HS-27A (cell line): ENCODE results near the gene DDT.
"Not testable (repeated sequence)": the region's sequence is repeated elsewhere in the genome, so short reads cannot be mapped to it uniquely, and the experiment has no call there.

Experiments
- DNase-seq: peaks from one replicate; pipeline ENCODE4 v3.0.0-alpha.2; 2012; ENCODE audit warnings: low read depth, missing footprints

DDT gene

GRCh38 chr22:23952794-23953405 lies 21.3 kb downstream of the DDT start:
- DNase-seq: not testable (repeated sequence)

GRCh38 chr22:23951383-23951782 lies 22.9 kb downstream of the DDT start:
- DNase-seq: not testable (repeated sequence)

- DNase-seq: not testable (repeated sequence)
Measured at GRCh38 chr22:23949764-23950163, 24.5 kb downstream of the DDT start.

- DNase-seq: not testable (repeated sequence)
Measured at GRCh38 chr22:23947391-23947790, 26.9 kb downstream of the DDT start.

- not testable (repeated sequence) for DNase-seq
Measured at GRCh38 chr22:23940166-23940565, 34.1 kb downstream of the DDT start.

- DNase-seq: no peak
Measured at GRCh38 chr22:23939017-23939357, 35.3 kb downstream of the DDT start.

GRCh38 chr22:23938328-23939016 lies 35.8 kb downstream of the DDT start:
- no peak for DNase-seq

GRCh38 chr22:23926561-23926960 lies 47.7 kb downstream of the DDT start:
- DNase-seq: no peak

- no peak for DNase-seq
Measured at GRCh38 chr22:23925020-23925606, 49.1 kb downstream of the DDT start.

GRCh38 chr22:23922921-23923320 lies 51.3 kb downstream of the DDT start:
- DNase-seq: no peak

GRCh38 chr22:23921586-23922201 lies 52.5 kb downstream of the DDT start:
- DNase-seq: not testable (repeated sequence)
